Endodermal cell (in vitro differentiated cells): Measurements from ENCODE around the gene DAAM2. TPM values are rescaled to one million over a fixed set of nuclear protein-coding genes. Genes with fewer than 3 reads are reported as not detected.

ENCODE experiments used
- DNase-seq: peaks from one replicate; pipeline ENCODE4 v3.0.0-alpha.2; 2017
- H3K27ac ChIP-seq: 2 replicates; pipeline ENCODE4 v1.5.1; 2013; ENCODE audit warnings: mild to moderate bottlenecking, low read depth, low read length, moderate library complexity
- H3K27me3 ChIP-seq: 2 replicates; pipeline ENCODE4 v1.6.1; 2013; ENCODE audit warnings: mild to moderate bottlenecking, low read length, moderate library complexity; ENCODE audit not compliant: insufficient read depth, control insufficient read depth, poor library complexity, severe bottlenecking
- H3K36me3 ChIP-seq: 2 replicates; pipeline ENCODE4 v1.7.0; 2013; ENCODE audit warnings: mild to moderate bottlenecking, low read length, moderate library complexity; ENCODE audit not compliant: control insufficient read depth, insufficient read depth
- H3K4me1 ChIP-seq: one replicate; pipeline ENCODE4 v1.7.0; 2013; ENCODE audit warnings: low read length; ENCODE audit not compliant: control insufficient read depth, insufficient read depth
- H3K4me3 ChIP-seq: 2 replicates; pipeline ENCODE4 v1.5.1; 2013; ENCODE audit warnings: mild to moderate bottlenecking, low read length, moderate library complexity
- H3K9ac ChIP-seq: 2 replicates; pipeline ENCODE4 v1.6.1; 2013; ENCODE audit warnings: mild to moderate bottlenecking, low read length, moderate library complexity; ENCODE audit not compliant: poor library complexity, severe bottlenecking; ENCODE audit errors: extremely low read depth
- H3K9me3 ChIP-seq: 2 replicates; pipeline ENCODE4 v1.6.1; 2013; ENCODE audit warnings: mild to moderate bottlenecking, low read length, moderate library complexity; ENCODE audit not compliant: control insufficient read depth
- H3K27ac Mint-ChIP-seq: 2 replicates; pipeline ENCODE4 v1.8.0; 2020; ENCODE audit warnings: mixed read lengths
- H3K27me3 Mint-ChIP-seq: 2 replicates; pipeline ENCODE4 v1.8.0; 2021; ENCODE audit warnings: mild to moderate bottlenecking, mixed read lengths; ENCODE audit not compliant: insufficient read depth
- H3K36me3 Mint-ChIP-seq: 2 replicates; pipeline ENCODE4 v1.8.0; 2020; ENCODE audit warnings: low read depth, mixed read lengths
- H3K4me1 Mint-ChIP-seq: 2 replicates; pipeline ENCODE4 v1.8.0; 2020; ENCODE audit warnings: mixed read lengths
- H3K4me3 Mint-ChIP-seq: 2 replicates; pipeline ENCODE4 v1.8.0; 2020; ENCODE audit warnings: mild to moderate bottlenecking, moderate library complexity, mixed read lengths
- H3K9me3 Mint-ChIP-seq: 2 replicates; pipeline ENCODE4 v1.8.0; 2020; ENCODE audit warnings: mild to moderate bottlenecking, mixed read lengths
- CTCF ChIP-seq: fragments of 200-600 bp; sonication (generic); conservative IDR thresholded peaks from 2 replicates; pipeline ENCODE4 v1.5.0; 2021; ENCODE audit warnings: antibody characterized with exemption, mild to moderate bottlenecking
- WGBS, 2 experiments: methylation state at CpG; one replicate each; pipeline versions ENCODE4 v1.1.5 to v1.1.7; 2013; ENCODE audit warnings: missing lambda C conversion rate in 2 of 2, mixed read lengths in 1 of 2; ENCODE audit not compliant: insufficient coverage in 1 of 2, insufficient read length in 1 of 2; 5-methylcytosine and 5-hydroxymethylcytosine counted together
- total RNA-seq, 2 donors: library from RNA; stranded (reverse); fragmentation: NEBNext Ultra II Directional in 1 of 2; extraction: Animal tissue kit (Norgen Biotek cat#: 25700) in 1 of 2; gene quantifications; 2 replicates in 1 of 2; 3 replicates in 1 of 2; pipeline ENCODE4 v1.2.1, GENCODE V29; 2021

The DAAM2 gene
- total RNA-seq, 2 donors from 2014 or later: 0.33 to 1.2 TPM

- H3K27ac Mint-ChIP-seq: no peak overlapping the region
- no peak overlapping the region for H3K4me3 Mint-ChIP-seq
These were observed 59.2 kb downstream of the DAAM2 start for GRCh38 chr6:39851331-39851730.

GRCh38 chr6:39852324-39852723, 60.1 kb downstream of the DAAM2 start:
- Histone ChIP-seq H3K9ac (no peak overlapping the region), H3K4me1 (no peaks in the 10 kb centered on the region), H3K9me3 (no peaks in the 10 kb centered on the region), H3K36me3 (no peaks in the 10 kb centered on the region), H3K27me3 (peaks cover 4% of the 10 kb centered on the region), H3K4me3 (no peak overlapping the region), H3K27ac (no peak overlapping the region)
- DNase-seq: no peak
- Mint-ChIP-seq H3K27ac (no peak overlapping the region), H3K36me3 (no peaks in the 10 kb centered on the region), H3K4me1 (no peaks in the 10 kb centered on the region), H3K27me3 (peaks cover 6% of the 10 kb centered on the region), H3K9me3 (no peaks in the 10 kb centered on the region), H3K4me3 (no peak overlapping the region)
- 95 to 100% methylated on average over 1 to 9 of the region's 9 CpGs for WGBS, 2 experiments
- no peak for TF ChIP-seq CTCF

More at GRCh38 chr6:39851331-39851730, 59.2 kb downstream of the DAAM2 start:
- H3K27me3 ChIP-seq: peaks cover 4% of the 10 kb centered on the region
- no peak overlapping the region for H3K4me3 ChIP-seq
- TF ChIP-seq CTCF: no peak
- H3K36me3 ChIP-seq: no peaks in the 10 kb centered on the region
- Mint-ChIP-seq H3K4me1 (no peaks in the 10 kb centered on the region), H3K36me3 (no peaks in the 10 kb centered on the region), H3K9me3 (no peaks in the 10 kb centered on the region), H3K27me3 (peaks cover 6% of the 10 kb centered on the region)
- WGBS, 2 experiments: 88 to 91% methylated on average over 4 of the region's 4 CpGs
- no peaks in the 10 kb centered on the region for H3K4me1 ChIP-seq
- DNase-seq: no peak
- no peak overlapping the region for H3K9ac ChIP-seq
- H3K9me3 ChIP-seq: no peaks in the 10 kb centered on the region
- H3K27ac ChIP-seq: no peak overlapping the region

- Histone ChIP-seq H3K9me3 (no peaks in the 10 kb centered on the region), H3K36me3 (no peaks in the 10 kb centered on the region), H3K9ac (no peak overlapping the region), H3K27me3 (peaks cover 4% of the 10 kb centered on the region), H3K27ac (no peak overlapping the region), H3K4me1 (no peaks in the 10 kb centered on the region), H3K4me3 (no peak overlapping the region)
- Mint-ChIP-seq H3K36me3 (no peaks in the 10 kb centered on the region), H3K9me3 (no peaks in the 10 kb centered on the region), H3K27me3 (peaks cover 8% of the 10 kb centered on the region), H3K27ac (no peak overlapping the region), H3K4me1 (no peaks in the 10 kb centered on the region), H3K4me3 (no peak overlapping the region)
- WGBS, 2 experiments: 90 to 96% methylated on average over 3 of the region's 3 CpGs
- TF ChIP-seq CTCF: no peak
- no peak for DNase-seq
These were observed 61.4 kb downstream of the DAAM2 start for GRCh38 chr6:39853604-39854003.
